Measurements from ENCODE around the gene CDC42BPB.

Gene CDC42BPB

GRCh38 chr14:103013028-103013427, 44.3 kb downstream of the CDC42BPB start:
- no peak overlapping the region for H3K4me2 ChIP-seq (ENCODE audit: insufficient read depth, low read length, poor library complexity, severe bottlenecking)
- H3K4me1 ChIP-seq (ENCODE audit: control insufficient read depth in 2 of 2, insufficient read depth in 1 of 2, low read depth in 1 of 2, low read length in 2 of 2), result peaks cover 12 to 15% of the 10 kb centered on the region in 2 donors
- no peak overlapping the region for H2AFZ ChIP-seq (ENCODE audit: low read length)
- no peak overlapping the region for H2AK5ac ChIP-seq (ENCODE audit: low read depth, low read length)
- no CpG with 5 or more reads among the region's 12 CpGs for WGBS, 2 donors (ENCODE audit: extremely low coverage in 2 of 2, insufficient read length in 2 of 2, insufficient replicate concordance in 1 of 2)
- no peak overlapping the region for H2BK15ac ChIP-seq (ENCODE audit: low read length)
- no peaks in the 10 kb centered on the region for H3K79me1 ChIP-seq (ENCODE audit: low read depth, low read length)
- no peak for DNase-seq (ENCODE audit: low spot score)
- H3K18ac ChIP-seq (ENCODE audit: low read length), result no peak overlapping the region
- no peak overlapping the region for H3K27ac ChIP-seq (replicated peaks; ENCODE audit: low read length)
- peak overlapping the region; percentile 62 for H3K23ac ChIP-seq (ENCODE audit: low read depth, low read length, poor library complexity)
- H2BK5ac ChIP-seq (ENCODE audit: low read length), result no peak overlapping the region
- peaks cover 8 to 13% of the 10 kb centered on the region in 2 donors for H3K9me3 ChIP-seq (replicated peaks in 1 of 2; ENCODE audit: control insufficient read depth in 2 of 2, insufficient read depth in 1 of 2, low read depth in 1 of 2, low read length in 2 of 2)
- H3K4me3 ChIP-seq (ENCODE audit: low read length in 2 of 2), result no peak overlapping the region
- peaks cover 1 to 35% of the 10 kb centered on the region in 2 donors for H3K36me3 ChIP-seq (replicated peaks in 1 of 2; ENCODE audit: control insufficient read depth in 2 of 2, insufficient read depth in 2 of 2, low read length in 2 of 2)
- no peak overlapping the region for H2BK120ac ChIP-seq (ENCODE audit: low read depth, low read length)
- no peak overlapping the region for H3K14ac ChIP-seq (ENCODE audit: low read length)
- H3K9ac ChIP-seq (ENCODE audit: low read depth, low read length, poor library complexity), result no peak overlapping the region
- no peak overlapping the region for H3K4ac ChIP-seq (ENCODE audit: low read length)
- H3K27me3 ChIP-seq (ENCODE audit: control insufficient read depth in 3 of 3, insufficient read depth in 3 of 3, low read depth in 1 of 3, low read length in 3 of 3), result no peaks in the 10 kb centered on the region
- no peak overlapping the region for H4K91ac ChIP-seq (ENCODE audit: low read depth, low read length, poor library complexity)
- no peak overlapping the region for H2BK12ac ChIP-seq (ENCODE audit: low read length)
- no peak overlapping the region for H4K8ac ChIP-seq (ENCODE audit: low read depth, low read length)

GRCh38 chr14:103009559-103009958, 47.8 kb downstream of the CDC42BPB start:
- Histone ChIP-seq H3K4me1 (ENCODE audit: control insufficient read depth in 2 of 2, insufficient read depth in 1 of 2, low read depth in 1 of 2, low read length in 2 of 2) (peaks cover 6 to 7% of the 10 kb centered on the region in 2 donors), H3K27ac (replicated peaks; ENCODE audit: low read length) (no peak overlapping the region), H2BK5ac (ENCODE audit: low read length) (no peak overlapping the region), H3K18ac (ENCODE audit: low read length) (no peak overlapping the region), H2BK12ac (ENCODE audit: low read length) (no peak overlapping the region), H3K36me3 (replicated peaks in 1 of 2; ENCODE audit: control insufficient read depth in 2 of 2, insufficient read depth in 2 of 2, low read length in 2 of 2) (peaks cover 7 to 59% of the 10 kb centered on the region in 2 donors), H3K23ac (ENCODE audit: low read depth, low read length, poor library complexity) (no peak overlapping the region), H2AK5ac (ENCODE audit: low read depth, low read length) (no peak overlapping the region), H3K79me1 (ENCODE audit: low read depth, low read length) (peaks cover 5% of the 10 kb centered on the region), H3K9me3 (replicated peaks in 1 of 2; ENCODE audit: control insufficient read depth in 2 of 2, insufficient read depth in 1 of 2, low read depth in 1 of 2, low read length in 2 of 2) (peaks cover 0 to 1% of the 10 kb centered on the region in 2 donors), H3K27me3 (ENCODE audit: control insufficient read depth in 3 of 3, insufficient read depth in 3 of 3, low read depth in 1 of 3, low read length in 3 of 3) (no peaks in the 10 kb centered on the region), H3K14ac (ENCODE audit: low read length) (no peak overlapping the region), H3K4me3 (ENCODE audit: low read length in 2 of 2) (no peak overlapping the region), H2BK120ac (ENCODE audit: low read depth, low read length) (no peak overlapping the region), H3K4ac (ENCODE audit: low read length) (no peak overlapping the region), H2BK15ac (ENCODE audit: low read length) (no peak overlapping the region), H3K9ac (ENCODE audit: low read depth, low read length, poor library complexity) (no peak overlapping the region), H3K4me2 (ENCODE audit: insufficient read depth, low read length, poor library complexity, severe bottlenecking) (no peak overlapping the region), H4K8ac (ENCODE audit: low read depth, low read length) (no peak overlapping the region), H4K91ac (ENCODE audit: low read depth, low read length, poor library complexity) (no peak overlapping the region), H2AFZ (ENCODE audit: low read length) (no peak overlapping the region)
- no peak for DNase-seq (ENCODE audit: low spot score)
- WGBS, 2 donors (ENCODE audit: extremely low coverage in 2 of 2, insufficient read length in 2 of 2, insufficient replicate concordance in 1 of 2), result no CpG with 5 or more reads among the region's 2 CpGs

GRCh38 chr14:103008768-103009357, 48.5 kb downstream of the CDC42BPB start:
- DNase-seq (ENCODE audit: low spot score), result no peak
- peaks cover 5% of the 10 kb centered on the region for H3K79me1 ChIP-seq (ENCODE audit: low read depth, low read length)
- no peak overlapping the region for H3K14ac ChIP-seq (ENCODE audit: low read length)
- peaks cover 0 to 2% of the 10 kb centered on the region in 2 donors for H3K4me1 ChIP-seq (ENCODE audit: control insufficient read depth in 2 of 2, insufficient read depth in 1 of 2, low read depth in 1 of 2, low read length in 2 of 2)
- H3K9ac ChIP-seq (ENCODE audit: low read depth, low read length, poor library complexity), result no peak overlapping the region
- H2AK5ac ChIP-seq (ENCODE audit: low read depth, low read length), result no peak overlapping the region
- peaks cover 10 to 64% of the 10 kb centered on the region in 2 donors for H3K36me3 ChIP-seq (replicated peaks in 1 of 2; ENCODE audit: control insufficient read depth in 2 of 2, insufficient read depth in 2 of 2, low read length in 2 of 2)
- H3K9me3 ChIP-seq (replicated peaks in 1 of 2; ENCODE audit: control insufficient read depth in 2 of 2, insufficient read depth in 1 of 2, low read depth in 1 of 2, low read length in 2 of 2), result peaks cover 0 to 1% of the 10 kb centered on the region in 2 donors
- H4K91ac ChIP-seq (ENCODE audit: low read depth, low read length, poor library complexity), result no peak overlapping the region
- H3K4me3 ChIP-seq (ENCODE audit: low read length in 2 of 2), result no peak overlapping the region
- no peak overlapping the region for H3K18ac ChIP-seq (ENCODE audit: low read length)
- H2BK12ac ChIP-seq (ENCODE audit: low read length), result no peak overlapping the region
- no peak overlapping the region for H3K23ac ChIP-seq (ENCODE audit: low read depth, low read length, poor library complexity)
- H4K8ac ChIP-seq (ENCODE audit: low read depth, low read length), result no peak overlapping the region
- H2BK15ac ChIP-seq (ENCODE audit: low read length), result no peak overlapping the region
- no peak overlapping the region for H3K4me2 ChIP-seq (ENCODE audit: insufficient read depth, low read length, poor library complexity, severe bottlenecking)
- no peak overlapping the region for H3K4ac ChIP-seq (ENCODE audit: low read length)
- H2BK5ac ChIP-seq (ENCODE audit: low read length), result no peak overlapping the region
- H2AFZ ChIP-seq (ENCODE audit: low read length), result no peak overlapping the region
- H3K27ac ChIP-seq (replicated peaks; ENCODE audit: low read length), result no peak overlapping the region
- no CpG with 5 or more reads among the region's 15 CpGs for WGBS, 2 donors (ENCODE audit: extremely low coverage in 2 of 2, insufficient read length in 2 of 2, insufficient replicate concordance in 1 of 2)
- H2BK120ac ChIP-seq (ENCODE audit: low read depth, low read length), result no peak overlapping the region
- no peaks in the 10 kb centered on the region for H3K27me3 ChIP-seq (ENCODE audit: control insufficient read depth in 3 of 3, insufficient read depth in 3 of 3, low read depth in 1 of 3, low read length in 3 of 3)

GRCh38 chr14:103008126-103008525, 49.2 kb downstream of the CDC42BPB start:
- H3K36me3 ChIP-seq (replicated peaks in 1 of 2; ENCODE audit: control insufficient read depth in 2 of 2, insufficient read depth in 2 of 2, low read length in 2 of 2), result peaks cover 10 to 71% of the 10 kb centered on the region in 2 donors
- no peak overlapping the region for H2AFZ ChIP-seq (ENCODE audit: low read length)
- H3K4me2 ChIP-seq (ENCODE audit: insufficient read depth, low read length, poor library complexity, severe bottlenecking), result no peak overlapping the region
- H3K4ac ChIP-seq (ENCODE audit: low read length), result no peak overlapping the region
- H2BK12ac ChIP-seq (ENCODE audit: low read length), result no peak overlapping the region
- no peak overlapping the region for H3K9ac ChIP-seq (ENCODE audit: low read depth, low read length, poor library complexity)
- H3K4me3 ChIP-seq (ENCODE audit: low read length in 2 of 2), result no peak overlapping the region
- H2AK5ac ChIP-seq (ENCODE audit: low read depth, low read length), result no peak overlapping the region
- H4K8ac ChIP-seq (ENCODE audit: low read depth, low read length), result no peak overlapping the region
- H3K79me1 ChIP-seq (ENCODE audit: low read depth, low read length), result peaks cover 5% of the 10 kb centered on the region
- no peak overlapping the region for H3K23ac ChIP-seq (ENCODE audit: low read depth, low read length, poor library complexity)
- H2BK120ac ChIP-seq (ENCODE audit: low read depth, low read length), result no peak overlapping the region
- no peak overlapping the region for H2BK15ac ChIP-seq (ENCODE audit: low read length)
- WGBS, 2 donors (ENCODE audit: extremely low coverage in 2 of 2, insufficient read length in 2 of 2, insufficient replicate concordance in 1 of 2), result no CpG with 5 or more reads among the region's 10 CpGs
- H4K91ac ChIP-seq (ENCODE audit: low read depth, low read length, poor library complexity), result no peak overlapping the region
- H3K9me3 ChIP-seq (replicated peaks in 1 of 2; ENCODE audit: control insufficient read depth in 2 of 2, insufficient read depth in 1 of 2, low read depth in 1 of 2, low read length in 2 of 2), result peaks cover 0 to 1% of the 10 kb centered on the region in 2 donors
- no peaks in the 10 kb centered on the region for H3K27me3 ChIP-seq (ENCODE audit: control insufficient read depth in 3 of 3, insufficient read depth in 3 of 3, low read depth in 1 of 3, low read length in 3 of 3)
- H3K4me1 ChIP-seq (ENCODE audit: control insufficient read depth in 2 of 2, insufficient read depth in 1 of 2, low read depth in 1 of 2, low read length in 2 of 2), result peaks cover 0 to 2% of the 10 kb centered on the region in 2 donors
- DNase-seq (ENCODE audit: low spot score), result no peak
- no peak overlapping the region for H2BK5ac ChIP-seq (ENCODE audit: low read length)
- no peak overlapping the region for H3K14ac ChIP-seq (ENCODE audit: low read length)
- no peak overlapping the region for H3K18ac ChIP-seq (ENCODE audit: low read length)
- H3K27ac ChIP-seq (replicated peaks; ENCODE audit: low read length), result no peak overlapping the region

Data from neuronal stem cell (in vitro differentiated cells).